NCI-H524 treated with DMSO at 0.1 percent for 48 hours (cell line): Measurements from ENCODE around the gene NFRKB.

ENCODE experiments used
- DNase-seq: peaks from one replicate; lab custom pipeline; 2025; lab: John Stamatoyannopoulos, UW

The NFRKB gene

GRCh38 chr11:129895126-129896041 is at the start of gene NFRKB:
Gene NFRKB (minus strand): TSS chr11:129895578. CDS start chr11:129892849, 2,729 bp downstream.
- DNase-seq, result no peak

GRCh38 chr11:129944696-129945095 is 49.3 kb upstream of the NFRKB start:
- no peak for DNase-seq

- no peak for DNase-seq
Observed at GRCh38 chr11:129943036-129943435, 47.7 kb upstream of the NFRKB start.

- DNase-seq, result no peak
Observed at GRCh38 chr11:129939510-129939909, 44.1 kb upstream of the NFRKB start.

GRCh38 chr11:129938764-129939163 is 43.4 kb upstream of the NFRKB start:
- DNase-seq, result no peak

- no peak for DNase-seq
Observed at GRCh38 chr11:129937592-129938238, 42.3 kb upstream of the NFRKB start.

GRCh38 chr11:129935723-129936122 is 40.3 kb upstream of the NFRKB start:
- DNase-seq, result no peak

- DNase-seq, result no peak
Observed at GRCh38 chr11:129933891-129934290, 38.5 kb upstream of the NFRKB start.

- DNase-seq, result no peak
Observed at GRCh38 chr11:129933262-129933661, 37.9 kb upstream of the NFRKB start.

- no peak for DNase-seq
Observed at GRCh38 chr11:129932381-129933067, 37.1 kb upstream of the NFRKB start.

- no peak for DNase-seq
Observed at GRCh38 chr11:129930743-129931142, 35.4 kb upstream of the NFRKB start.

GRCh38 chr11:129930296-129930695 is 34.9 kb upstream of the NFRKB start:
- no peak for DNase-seq

GRCh38 chr11:129929721-129930120 is 34.3 kb upstream of the NFRKB start:
- no peak for DNase-seq

GRCh38 chr11:129928923-129929692 is 33.7 kb upstream of the NFRKB start:
- no peak for DNase-seq

GRCh38 chr11:129922674-129923073 is 27.3 kb upstream of the NFRKB start:
- DNase-seq, result no peak

- DNase-seq, result no peak
Observed at GRCh38 chr11:129918361-129918760, 23.0 kb upstream of the NFRKB start.

- DNase-seq, result no peak
Observed at GRCh38 chr11:129917231-129917630, 21.9 kb upstream of the NFRKB start.

- DNase-seq, result no peak
Observed at GRCh38 chr11:129911298-129911697, 15.9 kb upstream of the NFRKB start.

GRCh38 chr11:129910360-129910759 is 15.0 kb upstream of the NFRKB start:
- no peak for DNase-seq

GRCh38 chr11:129905402-129905801 is 10.0 kb upstream of the NFRKB start:
- no peak for DNase-seq

- no peak for DNase-seq
Observed at GRCh38 chr11:129896062-129896461, 684 bp upstream of the NFRKB start.
